Measurements from ENCODE around the gene GNA12. TPM values are rescaled to one million over a fixed set of nuclear protein-coding genes. Genes with fewer than 3 reads are reported as not detected.
A peak's percentile ranks its signal among the peaks of the same experiment; 100 is the strongest.

Gene GNA12
- total RNA-seq, 1 experiment from 2014 or later: 15.0 TPM

- DNase-seq (no peak), ATAC-seq (peak; percentile 31; the same call in 1 of the 2 replicates)
- no peaks in the 10 kb centered on the region for H3K9me3 ChIP-seq (ENCODE audit: low read length)
- H3K4me2 ChIP-seq (ENCODE audit: low read length): peak overlapping the region; percentile 87
- TF ChIP-seq EZH2 (IDR thresholded peaks at IDR 0.05; ENCODE audit: low read length, unreplicated experiment) (no peak), EZH2phosphoT487 (IDR thresholded peaks at IDR 0.05; ENCODE audit: borderline replicate concordance, low read length) (no peak), CTCF (conservative IDR thresholded peaks at IDR 0.05; ENCODE audit: low read depth, low read length) (no peak)
- no peak overlapping the region for H3K27ac ChIP-seq (ENCODE audit: low read length)
- peaks cover 51% of the 10 kb centered on the region for H3K79me2 ChIP-seq (ENCODE audit: low read length)
- no peaks in the 10 kb centered on the region for H4K20me1 ChIP-seq (ENCODE audit: low read length)
- H3K9me2 ChIP-seq (replicated peaks; ENCODE audit: low read length): no peaks in the 10 kb centered on the region
- H3K9ac ChIP-seq (ENCODE audit: low read length): peak overlapping the region; percentile 68
- H3F3A ChIP-seq (ENCODE audit: low read length, unreplicated experiment): no peaks in the 10 kb centered on the region
- no peak overlapping the region for H2AFZ ChIP-seq (ENCODE audit: low read length)
- H3K27me3 ChIP-seq (ENCODE audit: low read length): no peaks in the 10 kb centered on the region
- peaks cover 18% of the 10 kb centered on the region for H3K4me1 ChIP-seq (ENCODE audit: insufficient read depth, low read length)
- H3K36me3 ChIP-seq (ENCODE audit: low read depth, low read length): no peaks in the 10 kb centered on the region
- CTCF ChIA-PET: no interaction called here
- intact Hi-C loops (cut with micrococcal nuclease): loop anchor here (1.0 to 5.0 kb wide), 3 partner anchors 23 to 122 kb away; no protein-coding TSS in a partner anchor
- POLR2A ChIA-PET (ENCODE audit: unreplicated experiment): no interaction called here
- BruUV-seq (replicated peaks): no TSS peak
- peak overlapping the region; percentile 77 for H3K4me3 ChIP-seq (ENCODE audit: low read length)
Observed at GRCh38 chr7:2843711-2844152, 376 bp downstream of the GNA12 start.

- Histone ChIP-seq H3K9me2 (replicated peaks; ENCODE audit: low read length) (no peaks in the 10 kb centered on the region), H2AFZ (ENCODE audit: low read length) (no peak overlapping the region), H3K9ac (ENCODE audit: low read length) (peak overlapping the region; percentile 68), H4K20me1 (ENCODE audit: low read length) (0 out of 2 replicates have a peak, but pooled peaks cover 3% of the 10 kb centered on the region), H3K27me3 (ENCODE audit: low read length) (no peaks in the 10 kb centered on the region), H3K36me3 (ENCODE audit: low read depth, low read length) (no peaks in the 10 kb centered on the region), H3K27ac (ENCODE audit: low read length) (no peak overlapping the region), H3F3A (ENCODE audit: low read length, unreplicated experiment) (no peaks in the 10 kb centered on the region), H3K9me3 (ENCODE audit: low read length) (no peaks in the 10 kb centered on the region), H3K4me3 (ENCODE audit: low read length) (peak overlapping the region; percentile 77), H3K4me2 (ENCODE audit: low read length) (peak overlapping the region; percentile 87), H3K4me1 (ENCODE audit: insufficient read depth, low read length) (peaks cover 18% of the 10 kb centered on the region), H3K79me2 (ENCODE audit: low read length) (peaks cover 56% of the 10 kb centered on the region)
- TF ChIP-seq EZH2phosphoT487 (IDR thresholded peaks at IDR 0.05; ENCODE audit: borderline replicate concordance, low read length): no peak
- TF ChIP-seq CTCF (conservative IDR thresholded peaks at IDR 0.05; ENCODE audit: low read depth, low read length): no peak
- no peak for TF ChIP-seq EZH2 (IDR thresholded peaks at IDR 0.05; ENCODE audit: low read length, unreplicated experiment)
- DNase-seq (no peak), ATAC-seq (no peak)
- intact Hi-C loops (cut with micrococcal nuclease): loop anchor here (5.0 kb wide), 1 partner anchor 41 kb away; no protein-coding TSS in a partner anchor
- BruUV-seq (replicated peaks): no TSS peak
- ChIA-PET POLR2A (ENCODE audit: unreplicated experiment) (no interaction called here), CTCF (no interaction called here)
Observed at GRCh38 chr7:2843191-2843685, 870 bp downstream of the GNA12 start.

- BruUV-seq (replicated peaks): no TSS peak
- Histone ChIP-seq H3K79me2 (ENCODE audit: low read length) (peaks cover 69% of the 10 kb centered on the region), H3K36me3 (ENCODE audit: low read depth, low read length) (no peaks in the 10 kb centered on the region), H3K9ac (ENCODE audit: low read length) (no peak overlapping the region), H3K27ac (ENCODE audit: low read length) (no peak overlapping the region), H3K9me2 (replicated peaks; ENCODE audit: low read length) (no peaks in the 10 kb centered on the region), H2AFZ (ENCODE audit: low read length) (no peak overlapping the region), H3K4me1 (ENCODE audit: insufficient read depth, low read length) (peaks cover 18% of the 10 kb centered on the region), H3F3A (ENCODE audit: low read length, unreplicated experiment) (no peaks in the 10 kb centered on the region), H3K4me3 (ENCODE audit: low read length) (peak overlapping the region; percentile 77; the same call in 1 of the 2 replicates), H3K4me2 (ENCODE audit: low read length) (peak overlapping the region; percentile 87), H3K9me3 (ENCODE audit: low read length) (no peaks in the 10 kb centered on the region), H3K27me3 (ENCODE audit: low read length) (no peaks in the 10 kb centered on the region), H4K20me1 (ENCODE audit: low read length) (peaks cover 9% of the 10 kb centered on the region; the same call in 1 of the 2 replicates)
- POLR2A ChIA-PET (ENCODE audit: unreplicated experiment): no interaction called here
- ATAC-seq: no peak
- TF ChIP-seq EZH2phosphoT487 (IDR thresholded peaks at IDR 0.05; ENCODE audit: borderline replicate concordance, low read length) (no peak), CTCF (conservative IDR thresholded peaks at IDR 0.05; ENCODE audit: low read depth, low read length) (no peak), EZH2 (IDR thresholded peaks at IDR 0.05; ENCODE audit: low read length, unreplicated experiment) (no peak)
- CTCF ChIA-PET: no interaction called here
- intact Hi-C loops (cut with micrococcal nuclease): loop anchor here (5.0 kb wide), 1 partner anchor 40 kb away; no protein-coding TSS in a partner anchor
- no peak for DNase-seq
Observed at GRCh38 chr7:2841907-2842306, 2.2 kb downstream of the GNA12 start.

Data from PC-3 (cell line).